PFSK-1 (cell line): ENCODE measurements around the gene TAGLN.

Experiments
- POLR2AphosphoS5 ChIP-seq: IDR thresholded peaks from 2 replicates; pipeline ENCODE4 v1.6.1; 2012; ENCODE audit warnings: low read depth, mild to moderate bottlenecking, control low read depth, low read length, moderate library complexity
- SIN3A ChIP-seq: IDR thresholded peaks from 2 replicates; pipeline ENCODE4 v1.6.1; 2012; ENCODE audit warnings: mild to moderate bottlenecking, low read length, moderate library complexity, borderline replicate concordance; ENCODE audit not compliant: insufficient read depth
- TAF1 ChIP-seq: IDR thresholded peaks from 2 replicates; pipeline ENCODE4 v1.6.1; 2012; ENCODE audit warnings: low read length, control low read depth, borderline replicate concordance; ENCODE audit not compliant: insufficient read depth
- TF ChIP-seq, protein P1 (sequence below), 2 experiments: IDR thresholded peaks; 2 replicates each; pipeline versions ENCODE4 v1.6.1 to v1.8.0; 2011 to 2012; ENCODE audit warnings: low read depth in 2 of 2, low read length in 2 of 2, control low read depth in 1 of 2, inconsistent platforms in 1 of 2, mild to moderate bottlenecking in 1 of 2, moderate library complexity in 1 of 2; ENCODE audit not compliant: insufficient read depth in 1 of 2

- TF ChIP-seq, protein P1, sequence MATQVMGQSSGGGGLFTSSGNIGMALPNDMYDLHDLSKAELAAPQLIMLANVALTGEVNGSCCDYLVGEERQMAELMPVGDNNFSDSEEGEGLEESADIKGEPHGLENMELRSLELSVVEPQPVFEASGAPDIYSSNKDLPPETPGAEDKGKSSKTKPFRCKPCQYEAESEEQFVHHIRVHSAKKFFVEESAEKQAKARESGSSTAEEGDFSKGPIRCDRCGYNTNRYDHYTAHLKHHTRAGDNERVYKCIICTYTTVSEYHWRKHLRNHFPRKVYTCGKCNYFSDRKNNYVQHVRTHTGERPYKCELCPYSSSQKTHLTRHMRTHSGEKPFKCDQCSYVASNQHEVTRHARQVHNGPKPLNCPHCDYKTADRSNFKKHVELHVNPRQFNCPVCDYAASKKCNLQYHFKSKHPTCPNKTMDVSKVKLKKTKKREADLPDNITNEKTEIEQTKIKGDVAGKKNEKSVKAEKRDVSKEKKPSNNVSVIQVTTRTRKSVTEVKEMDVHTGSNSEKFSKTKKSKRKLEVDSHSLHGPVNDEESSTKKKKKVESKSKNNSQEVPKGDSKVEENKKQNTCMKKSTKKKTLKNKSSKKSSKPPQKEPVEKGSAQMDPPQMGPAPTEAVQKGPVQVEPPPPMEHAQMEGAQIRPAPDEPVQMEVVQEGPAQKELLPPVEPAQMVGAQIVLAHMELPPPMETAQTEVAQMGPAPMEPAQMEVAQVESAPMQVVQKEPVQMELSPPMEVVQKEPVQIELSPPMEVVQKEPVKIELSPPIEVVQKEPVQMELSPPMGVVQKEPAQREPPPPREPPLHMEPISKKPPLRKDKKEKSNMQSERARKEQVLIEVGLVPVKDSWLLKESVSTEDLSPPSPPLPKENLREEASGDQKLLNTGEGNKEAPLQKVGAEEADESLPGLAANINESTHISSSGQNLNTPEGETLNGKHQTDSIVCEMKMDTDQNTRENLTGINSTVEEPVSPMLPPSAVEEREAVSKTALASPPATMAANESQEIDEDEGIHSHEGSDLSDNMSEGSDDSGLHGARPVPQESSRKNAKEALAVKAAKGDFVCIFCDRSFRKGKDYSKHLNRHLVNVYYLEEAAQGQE (IDR thresholded peaks at IDR 0.05; ENCODE audit: insufficient read depth in 1 of 2, low read depth in 2 of 2, low read length in 2 of 2) = no peak
- TF ChIP-seq SIN3A (no peak), POLR2AphosphoS5 (no peak), TAF1 (no peak)
Measured at GRCh38 chr11:117183724-117184349, 15.3 kb upstream of the TAGLN start.
